GM12872 (cell line): ENCODE results near the gene SSH3.

Source experiments
- TF ChIP-seq, protein P1 (sequence below): IDR thresholded peaks from 3 replicates; pipeline ENCODE4 v1.5.1; 2011; ENCODE audit warnings: low read depth, mild to moderate bottlenecking, low read length, moderate library complexity; ENCODE audit not compliant: insufficient read depth

Gene SSH3, protein sequence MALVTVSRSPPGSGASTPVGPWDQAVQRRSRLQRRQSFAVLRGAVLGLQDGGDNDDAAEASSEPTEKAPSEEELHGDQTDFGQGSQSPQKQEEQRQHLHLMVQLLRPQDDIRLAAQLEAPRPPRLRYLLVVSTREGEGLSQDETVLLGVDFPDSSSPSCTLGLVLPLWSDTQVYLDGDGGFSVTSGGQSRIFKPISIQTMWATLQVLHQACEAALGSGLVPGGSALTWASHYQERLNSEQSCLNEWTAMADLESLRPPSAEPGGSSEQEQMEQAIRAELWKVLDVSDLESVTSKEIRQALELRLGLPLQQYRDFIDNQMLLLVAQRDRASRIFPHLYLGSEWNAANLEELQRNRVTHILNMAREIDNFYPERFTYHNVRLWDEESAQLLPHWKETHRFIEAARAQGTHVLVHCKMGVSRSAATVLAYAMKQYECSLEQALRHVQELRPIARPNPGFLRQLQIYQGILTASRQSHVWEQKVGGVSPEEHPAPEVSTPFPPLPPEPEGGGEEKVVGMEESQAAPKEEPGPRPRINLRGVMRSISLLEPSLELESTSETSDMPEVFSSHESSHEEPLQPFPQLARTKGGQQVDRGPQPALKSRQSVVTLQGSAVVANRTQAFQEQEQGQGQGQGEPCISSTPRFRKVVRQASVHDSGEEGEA

DNA sequence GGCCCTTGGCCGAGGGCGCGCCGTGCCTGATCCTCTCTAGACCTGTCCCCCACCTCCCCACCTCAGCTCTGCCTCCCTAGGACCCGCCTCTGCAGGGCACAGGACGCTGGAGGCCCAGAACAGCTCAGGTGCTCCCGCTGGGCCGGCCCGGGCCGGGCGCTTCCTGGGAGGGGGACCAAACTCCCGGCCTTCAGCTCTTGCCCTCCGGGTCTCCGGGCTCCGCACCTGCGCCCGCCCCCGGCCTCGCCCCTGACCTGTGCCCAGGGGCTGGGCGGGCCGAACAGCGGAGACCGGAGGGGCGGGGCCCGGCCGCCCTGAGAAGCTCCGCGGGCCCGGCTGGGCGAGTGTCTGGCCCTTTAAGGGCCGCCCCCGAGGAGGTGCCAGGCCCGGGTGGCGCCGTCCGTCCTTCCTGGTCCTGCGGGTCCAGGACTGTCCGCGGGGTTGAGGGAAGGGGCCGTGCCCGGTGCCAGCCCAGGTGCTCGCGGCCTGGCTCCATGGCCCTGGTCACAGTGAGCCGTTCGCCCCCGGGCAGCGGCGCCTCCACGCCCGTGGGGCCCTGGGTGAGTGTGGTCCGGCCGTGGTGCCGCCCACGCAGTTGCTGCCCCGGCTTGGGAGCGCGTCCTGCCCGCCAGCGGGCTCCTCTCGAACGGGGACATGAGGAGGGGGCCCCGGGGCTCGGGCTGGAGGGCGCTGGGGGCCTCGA lies at the start of gene SSH3:
Gene SSH3 (plus strand): TSS at position 399 of the 703 bp plus-strand sequence. CDS start 96 bp downstream, at position 495.
- TF ChIP-seq, protein P1, sequence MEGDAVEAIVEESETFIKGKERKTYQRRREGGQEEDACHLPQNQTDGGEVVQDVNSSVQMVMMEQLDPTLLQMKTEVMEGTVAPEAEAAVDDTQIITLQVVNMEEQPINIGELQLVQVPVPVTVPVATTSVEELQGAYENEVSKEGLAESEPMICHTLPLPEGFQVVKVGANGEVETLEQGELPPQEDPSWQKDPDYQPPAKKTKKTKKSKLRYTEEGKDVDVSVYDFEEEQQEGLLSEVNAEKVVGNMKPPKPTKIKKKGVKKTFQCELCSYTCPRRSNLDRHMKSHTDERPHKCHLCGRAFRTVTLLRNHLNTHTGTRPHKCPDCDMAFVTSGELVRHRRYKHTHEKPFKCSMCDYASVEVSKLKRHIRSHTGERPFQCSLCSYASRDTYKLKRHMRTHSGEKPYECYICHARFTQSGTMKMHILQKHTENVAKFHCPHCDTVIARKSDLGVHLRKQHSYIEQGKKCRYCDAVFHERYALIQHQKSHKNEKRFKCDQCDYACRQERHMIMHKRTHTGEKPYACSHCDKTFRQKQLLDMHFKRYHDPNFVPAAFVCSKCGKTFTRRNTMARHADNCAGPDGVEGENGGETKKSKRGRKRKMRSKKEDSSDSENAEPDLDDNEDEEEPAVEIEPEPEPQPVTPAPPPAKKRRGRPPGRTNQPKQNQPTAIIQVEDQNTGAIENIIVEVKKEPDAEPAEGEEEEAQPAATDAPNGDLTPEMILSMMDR = no peak

DNA sequence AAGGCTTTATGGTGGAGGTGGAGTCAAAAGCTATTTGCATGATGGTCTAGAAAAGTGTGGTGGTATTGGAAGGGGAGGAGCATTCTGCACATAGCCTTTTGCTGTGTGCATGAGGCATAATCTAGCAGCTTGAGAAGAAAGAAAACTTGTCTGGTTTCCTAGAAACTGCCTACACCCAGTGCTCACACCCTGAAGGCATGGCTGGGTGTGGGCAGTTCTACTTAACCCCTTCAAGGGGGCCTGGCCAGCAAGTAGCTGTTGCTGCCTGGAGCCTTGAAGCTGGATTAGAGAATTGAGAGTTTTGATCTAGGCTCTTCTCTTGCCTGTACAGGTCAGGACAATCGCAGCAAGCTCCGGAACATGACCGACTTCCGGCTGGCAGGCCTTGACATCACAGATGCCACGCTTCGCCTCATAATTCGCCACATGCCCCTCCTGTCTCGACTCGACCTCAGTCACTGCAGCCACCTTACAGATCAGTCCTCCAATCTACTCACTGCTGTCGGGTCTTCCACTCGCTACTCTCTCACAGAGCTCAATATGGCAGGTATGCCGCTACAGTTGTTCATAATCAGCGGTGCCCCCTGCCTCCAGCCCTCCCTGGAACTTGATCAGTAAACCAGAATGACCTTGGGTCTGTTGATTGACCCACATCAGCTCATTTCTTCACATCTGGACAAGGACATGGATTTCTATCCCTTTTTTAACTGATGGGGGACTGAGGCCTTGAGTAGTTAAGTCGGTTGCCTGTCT lies 49.3 kb upstream of the SSH3 start:
- TF ChIP-seq, protein P1 = no peak

DNA sequence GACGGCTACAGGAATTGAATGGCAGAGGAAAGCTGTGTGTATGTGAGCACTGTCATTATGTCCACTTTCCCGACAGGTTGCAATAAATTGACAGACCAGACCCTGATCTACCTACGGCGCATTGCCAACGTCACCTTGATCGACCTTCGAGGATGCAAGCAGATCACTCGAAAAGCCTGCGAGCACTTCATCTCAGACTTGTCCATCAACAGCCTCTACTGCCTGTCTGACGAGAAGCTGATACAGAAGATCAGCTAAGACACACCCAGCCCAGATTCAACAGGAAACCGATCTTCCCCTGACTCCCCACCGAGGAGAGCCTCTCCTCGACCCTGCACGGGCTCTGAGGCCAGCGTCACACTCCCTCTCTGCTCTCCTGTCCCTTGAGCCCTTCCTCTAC lies 48.5 kb upstream of the SSH3 start:
- TF ChIP-seq, protein P1 = no peak

DNA sequence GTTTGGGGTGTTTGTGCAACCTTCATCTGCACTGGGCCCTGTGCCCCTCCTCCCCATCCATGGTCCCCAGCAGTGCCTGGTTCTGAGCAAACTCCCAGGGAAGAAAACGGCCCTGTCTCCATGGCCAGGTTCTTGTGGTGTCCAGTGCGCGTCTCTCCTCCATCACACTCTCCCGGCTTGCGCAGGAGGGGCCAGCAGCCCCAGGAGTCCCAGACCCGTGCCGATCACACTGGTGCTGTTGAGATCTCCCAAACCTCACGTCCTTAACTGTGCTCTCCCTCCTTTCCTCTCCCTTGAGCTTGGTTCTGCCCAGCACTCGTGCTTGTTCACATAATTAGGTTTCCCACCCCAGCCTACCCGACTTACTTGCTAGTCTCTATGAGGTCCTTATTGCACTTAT lies 48.0 kb upstream of the SSH3 start:
- TF ChIP-seq, protein P1 = no peak

DNA sequence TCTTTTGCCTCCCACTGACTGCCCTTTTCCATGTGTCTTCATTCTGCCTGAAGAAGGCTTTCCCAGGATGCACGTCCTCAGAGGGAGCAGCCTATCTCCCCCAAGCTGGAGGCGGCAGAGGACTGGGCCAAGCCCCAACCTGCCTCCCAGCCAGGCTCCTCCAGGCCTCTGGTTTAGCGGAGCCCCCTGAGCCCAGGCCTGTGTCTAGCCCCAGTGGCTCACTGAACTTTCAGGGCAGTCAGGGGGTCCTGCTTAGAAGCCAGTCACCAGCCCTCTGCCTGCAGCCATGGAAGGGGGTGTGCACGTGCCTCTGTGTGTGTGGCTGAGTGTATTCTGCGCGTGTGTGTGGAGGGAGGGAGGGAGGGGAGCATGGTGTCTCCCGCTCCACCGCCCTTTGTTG lies 47.5 kb upstream of the SSH3 start:
- TF ChIP-seq, protein P1 = no peak

DNA sequence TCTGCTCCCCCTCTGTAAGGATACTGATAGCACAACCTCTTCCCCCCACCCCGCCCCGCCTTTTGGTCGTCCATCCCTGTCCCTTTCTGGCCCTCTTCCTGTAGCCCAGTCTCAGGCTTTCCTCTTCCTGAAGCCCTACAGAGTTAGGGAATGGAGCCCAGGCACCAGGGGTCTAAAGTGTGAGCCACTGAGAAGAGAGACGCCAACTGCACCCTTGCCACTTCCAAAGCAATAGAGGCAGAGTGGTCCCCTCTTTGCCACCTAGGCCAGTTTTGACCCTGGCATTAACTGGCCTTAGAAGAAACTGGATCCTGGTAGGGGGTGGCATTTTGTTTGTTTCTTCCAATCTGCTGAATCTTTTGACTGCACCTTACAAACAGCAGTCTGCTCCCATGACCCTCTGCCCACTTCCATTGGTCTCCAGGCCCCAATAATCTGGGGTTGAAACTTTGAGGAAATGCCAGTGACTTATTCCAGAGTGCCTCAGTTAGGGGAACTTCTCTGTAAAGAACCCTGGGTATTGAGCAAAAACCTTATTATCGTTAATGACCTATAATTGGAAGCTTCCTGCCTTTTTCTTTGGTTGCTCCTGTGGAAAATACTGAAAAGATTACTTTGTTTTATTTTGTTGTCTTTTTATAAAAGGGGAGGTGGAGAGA lies 46.7 kb upstream of the SSH3 start:
- TF ChIP-seq, protein P1 = no peak
